ENCODE results near the gene GKAP1. TPM values are rescaled to one million over a fixed set of nuclear protein-coding genes. Genes with fewer than 3 reads are reported as not detected.
"Not testable (repeated sequence)": the region's sequence is repeated elsewhere in the genome, so short reads cannot be mapped to it uniquely, and the experiment has no call there.

The GKAP1 gene
- total RNA-seq, 4 donors from 2014 or later: 4.9 to 44.1 (median 19.0) TPM

DNA sequence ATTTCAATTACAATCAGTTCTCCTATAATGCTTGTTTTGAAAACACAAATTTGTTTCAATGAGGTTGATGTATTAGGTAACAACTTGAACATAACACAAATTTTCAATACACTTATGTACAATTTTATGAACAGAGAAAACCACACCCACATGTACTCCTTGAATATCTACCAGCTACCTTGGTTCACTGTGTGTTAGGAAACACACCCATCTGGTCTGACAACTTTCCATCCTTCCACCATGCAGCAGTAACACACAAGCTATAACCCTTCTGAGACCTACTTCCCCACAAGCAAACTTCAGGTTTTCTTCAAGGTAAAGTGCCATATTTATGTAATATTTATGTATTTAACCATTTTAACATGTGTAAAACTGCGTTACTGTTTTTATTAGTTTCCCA lies 73.4 kb downstream of the GKAP1 start:
- Histone ChIP-seq H3K27me3 (no peaks in the 10 kb centered on the region), H3K4me1 (no peaks in the 10 kb centered on the region), H3K9me3 (no peaks in the 10 kb centered on the region), H3K27ac (no peak overlapping the region), H3K4me3 (no peak overlapping the region), H3K36me3 (no peaks in the 10 kb centered on the region)
- no peak for DNase-seq
- no peak for TF ChIP-seq POLR2A (IDR thresholded peaks at IDR 0.05)
- no peak for TF ChIP-seq CTCF (IDR thresholded peaks at IDR 0.05)
- intact Hi-C loops (cut with DNase I; ENCODE audit: low total_unique reads): no loop called here

DNA sequence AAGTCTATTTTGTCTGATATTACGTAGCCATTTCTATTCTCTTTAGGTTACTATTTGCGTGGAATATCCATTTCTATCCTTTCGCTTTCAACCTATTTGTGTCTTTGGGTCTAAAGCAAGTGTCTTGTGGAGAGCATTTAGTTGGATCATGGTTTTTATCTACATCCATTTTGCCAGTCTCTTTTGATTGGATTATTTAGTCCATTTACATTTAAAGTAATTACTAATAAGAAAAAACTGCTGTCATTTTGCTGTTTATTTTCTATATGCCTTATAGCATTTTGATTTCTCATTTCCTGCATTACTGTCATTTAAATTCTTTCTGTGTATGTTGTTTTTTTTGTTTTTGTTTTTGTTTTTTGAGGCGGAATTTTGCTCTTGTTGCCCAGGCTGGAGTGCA lies 83.8 kb downstream of the GKAP1 start:
- intact Hi-C loops (cut with DNase I; ENCODE audit: low total_unique reads): no loop called here
- no peak for TF ChIP-seq POLR2A (IDR thresholded peaks at IDR 0.05)
- no peak for TF ChIP-seq CTCF (IDR thresholded peaks at IDR 0.05)
- H3K27ac ChIP-seq: no peak overlapping the region

GRCh38 chr9:83728591-83729368 lies 88.8 kb downstream of the GKAP1 start:
- H3K4me1 ChIP-seq; intact Hi-C loops (cut with DNase I; ENCODE audit: low total_unique reads): not testable (repeated sequence)

More for the DNA sequence above, 83.8 kb downstream of the GKAP1 start:
- H3K4me3 ChIP-seq: no peak overlapping the region
- H3K27me3 ChIP-seq: no peaks in the 10 kb centered on the region
- no peaks in the 10 kb centered on the region for H3K36me3 ChIP-seq
- DNase-seq: no peak
- H3K9me3 ChIP-seq: peaks cover 0 to 6% of the 10 kb centered on the region in 2 donors
- H3K4me1 ChIP-seq: no peaks in the 10 kb centered on the region

DNA sequence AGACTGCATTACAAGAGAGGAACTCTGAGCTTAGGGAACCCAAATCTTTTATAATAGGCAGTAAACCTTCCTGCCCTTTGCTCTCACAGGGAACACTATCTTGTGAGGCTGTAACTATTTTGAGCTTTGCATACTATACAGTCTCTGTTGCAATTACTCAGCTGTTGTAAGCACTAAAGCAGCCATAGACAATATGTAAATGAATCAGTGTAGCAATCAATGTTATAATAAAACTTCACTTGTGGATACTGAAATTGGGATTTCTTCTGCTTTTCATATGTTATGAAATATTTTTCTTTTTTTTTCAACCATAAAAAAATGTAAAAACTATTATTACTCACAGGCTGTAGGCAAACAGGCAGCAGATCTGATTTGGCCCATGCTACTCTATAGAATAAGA lies 93.1 kb downstream of the GKAP1 start:
- H3K4me1 ChIP-seq: no peaks in the 10 kb centered on the region
- intact Hi-C loops (cut with DNase I; ENCODE audit: low total_unique reads): no loop called here
- no peak overlapping the region for H3K4me3 ChIP-seq
- no peaks in the 10 kb centered on the region for H3K36me3 ChIP-seq
- DNase-seq: no peak
- TF ChIP-seq POLR2A (IDR thresholded peaks at IDR 0.05) (no peak), CTCF (IDR thresholded peaks at IDR 0.05) (no peak)
- no peaks in the 10 kb centered on the region for H3K9me3 ChIP-seq
- no peaks in the 10 kb centered on the region for H3K27me3 ChIP-seq
- no peak overlapping the region for H3K27ac ChIP-seq

More at GRCh38 chr9:83728591-83729368, 88.8 kb downstream of the GKAP1 start:
- not testable (repeated sequence) for H3K4me3 ChIP-seq, DNase-seq, H3K27me3 ChIP-seq, H3K36me3 ChIP-seq, H3K9me3 ChIP-seq, H3K27ac ChIP-seq

DNA sequence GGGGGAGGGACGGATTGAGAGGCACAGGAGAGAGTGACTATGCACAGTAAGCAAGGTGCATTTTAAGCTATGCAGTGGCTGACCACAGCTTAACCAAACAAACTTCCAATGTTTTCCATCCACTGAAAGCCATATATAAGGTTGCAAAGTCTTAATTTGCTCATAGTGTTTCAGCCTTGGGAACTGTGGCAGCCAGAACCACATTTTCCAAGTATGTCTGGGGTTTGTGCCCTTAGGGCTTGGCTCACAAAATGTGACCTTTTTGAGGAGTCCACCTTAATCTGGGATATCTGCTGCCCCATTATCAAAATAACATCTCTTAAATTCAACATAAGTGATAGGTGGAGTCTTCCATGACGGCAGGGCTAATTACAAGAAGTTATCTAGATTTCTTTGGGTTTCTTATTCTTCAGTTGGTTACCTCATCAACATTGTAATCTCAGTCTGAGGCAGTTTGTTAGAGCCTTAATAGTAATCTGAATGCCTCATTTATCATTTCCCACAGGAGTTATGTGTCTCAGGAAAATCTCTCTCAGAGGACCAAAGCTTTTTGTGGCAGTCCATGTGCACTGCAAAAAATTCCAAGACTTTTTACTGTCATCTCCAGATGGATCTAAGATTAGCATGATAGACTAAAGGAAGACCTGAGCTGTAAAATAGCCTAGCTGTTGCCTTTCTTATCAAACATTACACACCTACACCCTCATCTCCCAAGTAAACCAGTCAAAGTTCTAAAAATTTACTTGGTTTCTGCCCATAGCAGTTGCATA lies 94.7 kb downstream of the GKAP1 start:
- Histone ChIP-seq H3K27ac (no peak overlapping the region), H3K36me3 (no peaks in the 10 kb centered on the region), H3K27me3 (no peaks in the 10 kb centered on the region), H3K4me3 (no peak overlapping the region), H3K9me3 (no peaks in the 10 kb centered on the region), H3K4me1 (no peaks in the 10 kb centered on the region)
- no peak for DNase-seq
- intact Hi-C loops (cut with DNase I; ENCODE audit: low total_unique reads): no loop called here
- no peak for TF ChIP-seq POLR2A (IDR thresholded peaks at IDR 0.05)
- TF ChIP-seq CTCF (IDR thresholded peaks at IDR 0.05): no peak

All from uterus (tissue), 4 donors.